ENCODE results near the gene HIC1. TPM values are rescaled to one million over a fixed set of nuclear protein-coding genes. Genes with fewer than 3 reads are reported as not detected.

Gene HIC1
- total and polyA plus RNA-seq, 4 donors = 0.44 to 4.8 (median 3.7) TPM

- 8% methylated on average over 81 of the region's 81 CpGs for WGBS
Measured at GRCh38 chr17:2051061-2051932, 3.6 kb upstream of the HIC1 start.

More at GRCh38 chr17:2051061-2051932, 3.6 kb upstream of the HIC1 start:
- peaks cover 8 to 27% (median 21%) of the 10 kb centered on the region in 4 donors for H3K4me1 ChIP-seq (ENCODE audit: control insufficient read depth in 4 of 4, insufficient read depth in 4 of 4, low read length in 3 of 4)
- TF ChIP-seq RAD21 (IDR thresholded peaks at IDR 0.05) (no peak), REST (IDR thresholded peaks at IDR 0.05) (no peak), TAF1 (conservative IDR thresholded peaks at IDR 0.05) (no peak), FOXA1 (IDR thresholded peaks at IDR 0.05) (no peak), JUND (IDR thresholded peaks at IDR 0.05) (no peak), ATF3 (IDR thresholded peaks at IDR 0.05) (no peak), ZBTB33 (IDR thresholded peaks at IDR 0.05) (no peak), FOXA2 (IDR thresholded peaks at IDR 0.05) (no peak), CTCF (IDR thresholded peaks at IDR 0.05; ENCODE audit: low read depth, low read length, missing input control) (no peak), NR2F2 (IDR thresholded peaks at IDR 0.05) (no peak), GABPA (IDR thresholded peaks at IDR 0.05 in 1 of 2, conservative IDR thresholded peaks at IDR 0.05 in 1 of 2) (no peak)
- no peaks in the 10 kb centered on the region for H3K9me3 ChIP-seq (ENCODE audit: control insufficient read depth in 4 of 4, low read length in 3 of 4)
- no peak overlapping the region for H3K9ac ChIP-seq (ENCODE audit: low read depth in 1 of 2, low read length in 2 of 2)
- DNase-seq (ENCODE audit: low spot score) = no peak
- no peaks in the 10 kb centered on the region for H3K36me3 ChIP-seq (ENCODE audit: control insufficient read depth in 4 of 4, insufficient read depth in 3 of 4, low read depth in 1 of 4, low read length in 3 of 4)
- peaks cover 0 to 2% (median 0%) of the 10 kb centered on the region in 4 donors for H3K27me3 ChIP-seq (ENCODE audit: control insufficient read depth in 4 of 4, insufficient read depth in 4 of 4, low read length in 3 of 4)
- H3K4me3 ChIP-seq (ENCODE audit: low read depth in 1 of 3, low read length in 3 of 3) = peak overlapping the region in 1 of 3 donors; percentile 77
- no peak overlapping the region for H3K27ac ChIP-seq (ENCODE audit: low read depth in 1 of 2, low read length in 2 of 2)

Measured in liver (tissue), 9 donors.